Lower leg skin (tissue), 4 donors: ENCODE measurements around the gene ENOX1. TPM values are rescaled to one million over a fixed set of nuclear protein-coding genes. Genes with fewer than 3 reads are reported as not detected.

Experiments used
- DNase-seq, 2 donors: peaks; one replicate each; pipeline ENCODE4 v3.0.0-alpha.2; 2019; ENCODE audit warnings: low spot score in 2 of 2
- H3K4me3 ChIP-seq: fragments of 200-600 bp; sonication (generic); 2 replicates; pipeline ENCODE4 v1.5.1; 2017; ENCODE audit warnings: mild to moderate bottlenecking, low read depth; ENCODE audit not compliant: poor library complexity, severe bottlenecking
- POLR2A ChIP-seq, 2 donors: fragments of 450-650 bp; IDR thresholded peaks; one replicate each; pipeline ENCODE4 v1.6.1; 2016 to 2017; ENCODE audit warnings: antibody characterized with exemption in 2 of 2, mild to moderate bottlenecking in 1 of 2, moderate library complexity in 1 of 2
- WGBS, 2 donors: methylation state at CpG; one replicate each; pipeline ENCODE4 v1.1.5; 2018; 5-methylcytosine and 5-hydroxymethylcytosine counted together
- intact Hi-C: fragments of 100-400 bp; cut with DNase I; formaldehyde crosslinking; loops from one replicate; pipeline ENCODE4 v1.15.0; 2023; ENCODE audit warnings: low total_unique reads
- total RNA-seq, 4 donors: library from RNA; depleted of rRNA; stranded (reverse); fragments of >200 nt; gene quantifications; one replicate each; pipeline ENCODE4 v1.1.0, GENCODE V29; 2016
- TF ChIP-seq, protein P1 (sequence below), 3 donors: fragments of 450-650 bp; IDR thresholded peaks; one replicate each; pipeline ENCODE4 v1.5.1; 2016; ENCODE audit warnings: antibody characterized with exemption in 3 of 3, mild to moderate bottlenecking in 3 of 3, moderate library complexity in 2 of 3

ENOX1 gene
- total RNA-seq, 4 donors from 2014 or later, result 0.11 to 0.52 (median 0.30) TPM

- TF ChIP-seq POLR2A (IDR thresholded peaks at IDR 0.05), result no peak
- TF ChIP-seq, protein P1, sequence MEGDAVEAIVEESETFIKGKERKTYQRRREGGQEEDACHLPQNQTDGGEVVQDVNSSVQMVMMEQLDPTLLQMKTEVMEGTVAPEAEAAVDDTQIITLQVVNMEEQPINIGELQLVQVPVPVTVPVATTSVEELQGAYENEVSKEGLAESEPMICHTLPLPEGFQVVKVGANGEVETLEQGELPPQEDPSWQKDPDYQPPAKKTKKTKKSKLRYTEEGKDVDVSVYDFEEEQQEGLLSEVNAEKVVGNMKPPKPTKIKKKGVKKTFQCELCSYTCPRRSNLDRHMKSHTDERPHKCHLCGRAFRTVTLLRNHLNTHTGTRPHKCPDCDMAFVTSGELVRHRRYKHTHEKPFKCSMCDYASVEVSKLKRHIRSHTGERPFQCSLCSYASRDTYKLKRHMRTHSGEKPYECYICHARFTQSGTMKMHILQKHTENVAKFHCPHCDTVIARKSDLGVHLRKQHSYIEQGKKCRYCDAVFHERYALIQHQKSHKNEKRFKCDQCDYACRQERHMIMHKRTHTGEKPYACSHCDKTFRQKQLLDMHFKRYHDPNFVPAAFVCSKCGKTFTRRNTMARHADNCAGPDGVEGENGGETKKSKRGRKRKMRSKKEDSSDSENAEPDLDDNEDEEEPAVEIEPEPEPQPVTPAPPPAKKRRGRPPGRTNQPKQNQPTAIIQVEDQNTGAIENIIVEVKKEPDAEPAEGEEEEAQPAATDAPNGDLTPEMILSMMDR (IDR thresholded peaks at IDR 0.05), result no peak
- 44 to 45% methylated on average over 2 of the region's 2 CpGs for whole genome bisulfite sequencing, 2 donors
- no peak overlapping the region for H3K4me3 ChIP-seq
- DNase-seq, result no peak
- intact Hi-C loops, result no loop called here
These were observed 139.3 kb downstream of the ENOX1 start for GRCh38 chr13:43647471-43647870.

DNA sequence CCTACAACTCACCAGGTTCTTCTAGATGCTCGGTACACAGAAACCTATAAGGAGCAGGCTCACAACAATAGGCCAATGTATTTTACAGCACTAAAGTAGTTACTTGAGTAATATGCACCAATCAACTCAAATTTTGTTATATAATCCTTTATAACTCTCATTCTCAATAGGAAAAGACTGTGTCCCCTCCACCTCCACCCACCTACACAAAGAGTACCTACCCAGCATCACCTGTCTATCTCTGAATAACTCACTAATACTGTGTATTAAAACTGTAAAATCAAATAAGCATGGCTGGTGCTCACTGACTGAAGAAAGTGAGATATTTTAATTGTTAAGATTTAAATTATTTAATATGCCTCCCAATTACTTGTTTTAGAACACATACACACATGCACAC is 146.3 kb downstream of the ENOX1 start:
- TF ChIP-seq, protein P1 (IDR thresholded peaks at IDR 0.05), result no peak
- no peak for TF ChIP-seq POLR2A (IDR thresholded peaks at IDR 0.05)
- intact Hi-C loops, result no loop called here
- no peak overlapping the region for H3K4me3 ChIP-seq
- WGBS, 2 donors, result 91 to 95% methylated on average over 1 of the region's 1 CpG
- DNase-seq, result no peak

- no peak overlapping the region for H3K4me3 ChIP-seq
- intact Hi-C loops, result no loop called here
- no peak for DNase-seq
- 49 to 68% methylated on average over 3 of the region's 3 CpGs for WGBS, 2 donors
- TF ChIP-seq POLR2A (IDR thresholded peaks at IDR 0.05), result no peak
- TF ChIP-seq, protein P1 (IDR thresholded peaks at IDR 0.05), result no peak
These were observed 155.7 kb downstream of the ENOX1 start for GRCh38 chr13:43631106-43631505.

GRCh38 chr13:43629691-43630480 is 156.9 kb downstream of the ENOX1 start:
- no peak for DNase-seq
- intact Hi-C loops, result no loop called here
- WGBS, 2 donors, result 92 to 95% methylated on average over 3 of the region's 3 CpGs
- no peak overlapping the region for H3K4me3 ChIP-seq
- no peak for TF ChIP-seq POLR2A (IDR thresholded peaks at IDR 0.05)
- TF ChIP-seq, protein P1 (IDR thresholded peaks at IDR 0.05), result no peak

GRCh38 chr13:43626994-43627393 is 159.8 kb downstream of the ENOX1 start:
- no peak for TF ChIP-seq POLR2A (IDR thresholded peaks at IDR 0.05)
- TF ChIP-seq, protein P1 (IDR thresholded peaks at IDR 0.05), result no peak
- no peak for DNase-seq
- WGBS, 2 donors, result 67 to 95% methylated on average over 2 of the region's 2 CpGs
- H3K4me3 ChIP-seq, result no peak overlapping the region
- intact Hi-C loops, result no loop called here

GRCh38 chr13:43614063-43614462 is 172.7 kb downstream of the ENOX1 start:
- no peak for DNase-seq
- intact Hi-C loops, result no loop called here
- no peak for TF ChIP-seq POLR2A (IDR thresholded peaks at IDR 0.05)
- TF ChIP-seq, protein P1 (IDR thresholded peaks at IDR 0.05), result no peak

More at GRCh38 chr13:43614063-43614462, 172.7 kb downstream of the ENOX1 start:
- H3K4me3 ChIP-seq, result no peak overlapping the region
